IPS-20b (cell line): ENCODE results near the gene GARIN5B.

ENCODE experiments used
- H3K27ac ChIP-seq: one replicate; pipeline ENCODE4 v1.5.1; 2013; ENCODE audit warnings: low read length
- H3K27me3 ChIP-seq: 2 replicates; pipeline ENCODE4 v1.6.1; 2013; ENCODE audit warnings: mild to moderate bottlenecking, low read length, inconsistent platforms; ENCODE audit not compliant: insufficient read depth
- H3K36me3 ChIP-seq: 2 replicates; pipeline ENCODE4 v1.6.1; 2013; ENCODE audit warnings: low read depth, mild to moderate bottlenecking, inconsistent platforms, low read length, moderate library complexity; ENCODE audit not compliant: insufficient read depth
- H3K4me1 ChIP-seq: 2 replicates; pipeline ENCODE4 v1.6.1; 2013; ENCODE audit warnings: mild to moderate bottlenecking, control low read depth, inconsistent platforms, low read length, moderate library complexity; ENCODE audit not compliant: insufficient read depth
- H3K4me3 ChIP-seq: 2 replicates; pipeline ENCODE4 v1.5.1; 2013; ENCODE audit warnings: mild to moderate bottlenecking, low read length, inconsistent platforms
- H3K9ac ChIP-seq: 2 replicates; pipeline ENCODE4 v1.6.1; 2013; ENCODE audit warnings: low read depth, mild to moderate bottlenecking, inconsistent platforms, low read length, moderate library complexity
- H3K9me3 ChIP-seq: 2 replicates; pipeline ENCODE4 v1.6.1; 2013; ENCODE audit warnings: mild to moderate bottlenecking, low read depth, low read length, inconsistent platforms; ENCODE audit not compliant: insufficient read depth

The GARIN5B gene

GRCh38 chr19:55362174-55362989 is 678 bp downstream of the GARIN5B start:
- no peaks in the 10 kb centered on the region for H3K9me3 ChIP-seq
- H3K27me3 ChIP-seq = peaks cover 28% of the 10 kb centered on the region
- no peak overlapping the region for H3K27ac ChIP-seq
- H3K36me3 ChIP-seq = no peaks in the 10 kb centered on the region
- H3K9ac ChIP-seq = no peak overlapping the region
- H3K4me3 ChIP-seq = no peak overlapping the region
- H3K4me1 ChIP-seq = no peaks in the 10 kb centered on the region

DNA sequence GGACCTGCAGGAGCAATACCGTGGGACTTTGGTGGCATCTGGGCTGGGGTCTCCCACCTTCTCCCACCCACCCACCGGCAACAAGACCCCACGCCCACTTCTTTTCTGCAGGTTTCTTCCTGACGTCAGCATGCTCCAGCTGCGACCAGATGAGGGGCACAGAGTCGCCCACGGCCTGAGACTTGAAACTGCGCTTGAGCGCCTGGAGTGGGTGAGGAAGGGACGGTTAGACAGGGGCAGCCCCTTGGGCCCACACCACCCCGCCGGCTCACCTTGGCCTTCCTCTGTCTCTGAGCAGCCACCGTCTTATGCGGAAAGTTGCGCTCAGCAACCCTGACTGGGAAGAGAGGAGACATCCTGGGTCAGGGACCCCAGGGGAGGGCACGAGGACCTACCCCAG is 2.2 kb downstream of the GARIN5B start:
- H3K27ac ChIP-seq = no peak overlapping the region
- H3K4me3 ChIP-seq = no peak overlapping the region
- H3K36me3 ChIP-seq = no peaks in the 10 kb centered on the region
- no peaks in the 10 kb centered on the region for H3K4me1 ChIP-seq
- no peaks in the 10 kb centered on the region for H3K9me3 ChIP-seq
- H3K27me3 ChIP-seq = peaks cover 38% of the 10 kb centered on the region
- H3K9ac ChIP-seq = no peak overlapping the region

DNA sequence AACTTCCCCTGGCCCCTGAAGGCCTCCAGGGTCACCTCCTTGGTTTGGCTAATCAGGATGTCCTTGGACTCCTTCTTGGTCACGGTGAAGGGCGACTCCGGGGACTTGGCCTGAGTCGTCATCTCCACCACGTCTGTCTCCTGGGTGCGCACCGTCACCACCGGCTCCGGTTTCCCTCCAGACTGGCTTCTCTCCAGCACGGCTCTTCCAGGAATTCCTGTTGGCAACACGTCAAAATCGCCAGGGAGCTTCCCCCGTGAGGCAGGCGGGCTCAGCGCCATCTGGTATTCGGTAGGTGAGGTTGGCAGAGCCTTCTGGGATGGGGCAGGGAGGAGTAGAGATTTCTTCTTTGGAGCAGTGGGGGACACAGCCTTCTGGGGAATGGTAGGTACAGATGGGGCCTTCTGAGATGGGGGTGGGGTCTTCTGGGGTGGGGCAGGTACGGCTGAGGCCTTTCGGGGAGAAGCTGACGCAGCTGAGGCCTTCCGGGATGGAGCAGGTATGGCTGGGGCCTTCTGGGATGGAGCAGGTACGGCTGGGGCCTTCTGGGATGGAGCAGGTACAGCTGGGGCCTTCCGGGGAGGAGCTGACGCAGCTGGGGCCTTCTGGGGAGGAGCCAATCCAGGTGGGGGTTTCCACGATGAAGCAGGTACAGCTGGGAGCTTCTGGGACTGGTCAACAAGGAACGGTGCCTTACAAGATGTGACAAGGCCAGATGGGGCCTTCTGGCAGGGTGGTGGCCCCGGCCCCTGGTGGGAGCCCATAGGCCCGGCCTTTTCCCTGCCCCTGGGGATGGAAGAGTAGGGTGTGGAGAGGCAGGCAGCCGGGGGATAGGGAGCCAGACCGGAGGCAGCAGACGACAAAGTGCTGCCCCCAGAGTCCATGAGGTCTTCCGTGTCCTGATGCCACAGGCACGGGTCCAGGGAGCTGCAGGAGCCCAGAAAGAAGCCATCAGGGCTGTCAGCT is 3.8 kb downstream of the GARIN5B start:
- Histone ChIP-seq H3K4me1 (no peaks in the 10 kb centered on the region), H3K27ac (no peak overlapping the region), H3K36me3 (no peaks in the 10 kb centered on the region), H3K27me3 (peaks cover 47% of the 10 kb centered on the region), H3K9me3 (no peaks in the 10 kb centered on the region), H3K4me3 (no peak overlapping the region), H3K9ac (no peak overlapping the region)

DNA sequence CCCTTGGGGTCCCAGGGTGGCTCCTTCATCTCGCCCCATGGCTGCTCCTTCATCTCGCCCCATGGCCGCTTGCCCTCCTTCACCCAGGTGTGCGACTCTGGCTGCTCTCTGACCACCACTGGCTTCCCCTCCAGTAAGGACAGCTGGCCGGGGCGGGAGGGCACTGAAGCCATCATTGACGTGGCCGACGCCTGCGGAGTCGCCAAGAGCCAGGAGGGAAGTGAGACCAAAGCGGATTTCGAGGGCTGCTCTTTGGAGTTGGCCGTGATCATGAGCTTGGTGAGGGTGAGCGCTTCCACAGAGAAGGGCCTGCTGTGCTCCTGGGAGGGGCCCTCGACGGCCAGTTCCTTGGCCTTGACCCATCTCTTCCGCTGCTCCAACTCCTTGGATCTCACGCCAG is 4.6 kb downstream of the GARIN5B start:
- Histone ChIP-seq H3K9me3 (no peaks in the 10 kb centered on the region), H3K9ac (no peak overlapping the region), H3K36me3 (no peaks in the 10 kb centered on the region), H3K27me3 (peaks cover 50% of the 10 kb centered on the region), H3K4me3 (no peak overlapping the region), H3K4me1 (no peaks in the 10 kb centered on the region), H3K27ac (no peak overlapping the region)

GRCh38 chr19:55355213-55355821 is 7.7 kb downstream of the GARIN5B start:
- peaks cover 81% of the 10 kb centered on the region for H3K27me3 ChIP-seq
- H3K27ac ChIP-seq = no peak overlapping the region
- H3K36me3 ChIP-seq = no peaks in the 10 kb centered on the region
- H3K4me1 ChIP-seq = no peaks in the 10 kb centered on the region; the same call in 1 of the 2 replicates
- no peak overlapping the region for H3K9ac ChIP-seq
- H3K9me3 ChIP-seq = no peaks in the 10 kb centered on the region
- no peak overlapping the region for H3K4me3 ChIP-seq

- Histone ChIP-seq H3K27ac (no peak within 1 kb of the TSS), H3K4me3 (peak within 1 kb of the TSS; percentile 66), H3K27me3 (peaks cover 81% of the 10 kb centered on the region), H3K36me3 (no peaks in the 10 kb centered on the region), H3K9ac (peak within 1 kb of the TSS; percentile 34; the same call in 1 of the 2 replicates), H3K4me1 (no peaks in the 10 kb centered on the region; the same call in 1 of the 2 replicates), H3K9me3 (no peaks in the 10 kb centered on the region)
Measured at GRCh38 chr19:55354698-55355212, 8.3 kb downstream of the GARIN5B start, which contains the start of gene COX6B2. TSS of gene COX6B2 (minus strand) at chr19:55354719. CDS start at chr19:55354521, 198 bp downstream.

DNA sequence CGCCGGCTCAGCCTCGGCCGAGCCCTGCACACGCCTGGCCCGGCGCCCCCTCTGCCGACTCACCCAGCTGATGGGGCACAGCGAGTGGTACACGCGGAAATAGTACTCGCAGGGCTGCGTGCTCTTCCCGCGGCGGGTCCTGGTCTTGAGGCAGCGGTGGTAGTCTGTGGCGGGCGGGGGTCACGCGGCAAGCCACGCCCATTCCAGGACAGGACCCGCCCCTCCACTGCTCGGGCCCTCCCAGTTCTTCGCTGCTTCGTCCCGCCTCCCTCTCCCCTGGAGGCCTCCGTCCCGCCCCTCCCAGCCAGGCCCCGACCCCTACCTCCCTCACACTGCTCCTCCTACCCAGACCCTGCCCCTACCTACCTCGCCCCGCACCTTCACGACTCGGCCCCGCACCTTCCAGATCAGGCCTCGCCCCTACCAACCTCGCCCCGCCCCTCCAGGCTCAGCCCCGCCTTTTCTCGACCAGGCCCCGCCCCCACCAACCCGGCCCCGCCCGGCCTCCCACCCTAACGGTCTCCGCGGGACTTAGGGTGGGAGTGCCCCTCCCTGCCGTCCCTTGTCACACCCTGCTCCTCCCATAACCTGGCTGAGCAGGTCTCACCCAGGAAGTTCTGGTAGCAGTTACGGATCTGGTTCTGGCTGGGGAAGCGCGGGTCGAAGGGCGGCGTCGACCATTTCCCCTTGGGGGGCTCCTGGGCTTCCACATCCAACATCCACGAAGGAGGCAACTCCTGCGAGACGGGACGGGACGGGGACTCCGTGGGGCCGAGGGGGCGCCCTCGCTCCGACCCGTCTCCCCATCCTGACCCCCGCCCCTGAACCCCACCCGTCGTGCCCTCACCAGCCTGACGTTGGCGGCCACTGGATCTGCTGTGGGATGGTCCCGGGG is 9.0 kb downstream of the GARIN5B start:
- Histone ChIP-seq H3K4me3 (peak overlapping the region; percentile 66), H3K27me3 (peaks cover 81% of the 10 kb centered on the region), H3K9ac (peak overlapping the region; percentile 34; the same call in 1 of the 2 replicates), H3K36me3 (no peaks in the 10 kb centered on the region), H3K4me1 (no peaks in the 10 kb centered on the region; the same call in 1 of the 2 replicates), H3K9me3 (no peaks in the 10 kb centered on the region), H3K27ac (no peak overlapping the region)

GRCh38 chr19:55353356-55353802 is 9.7 kb downstream of the GARIN5B start:
- peaks cover 6% of the 10 kb centered on the region; the same call in 1 of the 2 replicates for H3K4me1 ChIP-seq
- no peaks in the 10 kb centered on the region for H3K36me3 ChIP-seq
- peak overlapping the region; percentile 34; the same call in 1 of the 2 replicates for H3K9ac ChIP-seq
- peak overlapping the region; percentile 66 for H3K4me3 ChIP-seq
- no peak overlapping the region for H3K27ac ChIP-seq
- peaks cover 76% of the 10 kb centered on the region for H3K27me3 ChIP-seq
- H3K9me3 ChIP-seq = no peaks in the 10 kb centered on the region

DNA sequence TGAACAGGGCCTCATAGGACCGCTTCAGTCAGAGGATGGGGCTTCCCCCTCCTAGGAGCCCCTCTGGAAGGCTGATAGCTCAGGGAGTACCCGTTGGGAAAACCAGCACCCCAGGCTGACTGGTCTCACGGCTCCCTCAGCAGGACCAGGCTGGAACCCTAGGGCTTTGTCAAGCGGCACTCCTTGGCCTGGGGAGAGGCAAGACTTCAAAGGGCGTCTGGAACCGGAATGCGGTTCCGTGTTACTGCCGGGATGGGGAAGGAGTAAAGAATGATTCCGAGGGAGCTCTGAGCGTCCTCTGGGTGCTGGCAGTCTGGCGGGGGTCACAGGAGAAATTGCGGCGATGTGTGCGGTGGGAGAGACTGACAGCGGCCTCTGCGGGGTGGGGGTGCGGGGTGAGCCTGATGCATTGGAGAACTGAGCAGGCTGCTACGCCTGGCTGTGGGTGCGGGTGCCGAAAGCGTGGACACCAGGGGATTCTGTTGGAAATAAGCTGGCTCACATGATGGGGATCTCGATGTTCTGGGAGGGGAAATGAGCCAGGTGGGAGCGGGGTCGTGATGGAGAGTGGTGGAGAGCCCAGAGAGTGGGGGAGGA is 10.4 kb downstream of the GARIN5B start:
- H3K27me3 ChIP-seq = peaks cover 71% of the 10 kb centered on the region
- H3K4me1 ChIP-seq = peaks cover 13% of the 10 kb centered on the region; the same call in 1 of the 2 replicates
- no peaks in the 10 kb centered on the region for H3K36me3 ChIP-seq
- no peaks in the 10 kb centered on the region for H3K9me3 ChIP-seq
- H3K4me3 ChIP-seq = peak overlapping the region; percentile 66; the same call in 1 of the 2 replicates
- H3K27ac ChIP-seq = no peak overlapping the region
- H3K9ac ChIP-seq = no peak overlapping the region

DNA sequence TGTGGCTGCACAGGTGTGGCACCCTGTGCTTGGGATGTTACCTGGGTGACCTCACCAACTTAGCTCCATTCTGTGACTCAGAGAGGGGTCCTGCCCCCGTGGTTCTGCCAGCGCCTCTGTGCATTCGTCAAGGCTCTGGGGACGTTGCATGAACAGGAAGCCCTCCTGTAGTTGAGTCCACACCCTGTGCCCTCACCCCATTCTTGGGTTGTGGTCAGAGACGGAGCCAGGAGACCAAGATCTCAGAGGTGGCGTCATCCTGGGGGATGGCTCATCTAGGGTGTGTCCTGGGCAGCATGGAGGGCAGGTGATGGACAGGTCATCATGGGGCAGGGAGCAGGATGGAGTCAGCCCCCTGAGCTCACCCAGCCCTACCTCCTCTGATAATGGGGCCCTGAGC is 11.0 kb downstream of the GARIN5B start:
- no peak overlapping the region for H3K27ac ChIP-seq
- H3K36me3 ChIP-seq = no peaks in the 10 kb centered on the region
- H3K9me3 ChIP-seq = no peaks in the 10 kb centered on the region
- peaks cover 66% of the 10 kb centered on the region for H3K27me3 ChIP-seq
- H3K9ac ChIP-seq = no peak overlapping the region
- H3K4me1 ChIP-seq = peaks cover 13% of the 10 kb centered on the region; the same call in 1 of the 2 replicates
- no peak overlapping the region for H3K4me3 ChIP-seq
